Measurements from ENCODE around the gene RGS7.
"Not testable (repeated sequence)": the region's sequence is repeated elsewhere in the genome, so short reads cannot be mapped to it uniquely, and the experiment has no call there.

Gene RGS7

DNA sequence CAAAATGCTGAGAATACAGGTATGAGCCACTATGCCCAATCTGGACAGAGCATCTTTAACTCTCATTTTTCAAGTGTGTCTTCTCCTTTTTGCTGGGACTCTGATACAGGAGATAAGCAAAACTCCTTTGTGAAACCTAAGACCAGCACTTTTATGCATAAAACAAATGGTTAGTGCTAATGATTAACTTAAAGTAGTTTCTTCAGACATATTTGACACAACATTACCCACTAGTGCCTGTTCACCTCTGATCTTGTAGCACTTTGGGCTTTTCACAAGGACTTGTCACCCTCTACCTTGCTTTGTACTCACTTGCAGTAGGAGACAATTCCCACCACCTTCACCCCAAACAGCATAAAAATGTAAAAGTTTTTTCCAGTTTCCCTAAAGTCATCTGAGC, 216.3 kb downstream of the RGS7 start:
- no peak for DNase-seq (ENCODE audit: low read depth, low spot score)

- DNase-seq (ENCODE audit: low read depth, low spot score): no peak
Observed at GRCh38 chr1:241139047-241139446, 218.0 kb downstream of the RGS7 start.

- no peak for DNase-seq (ENCODE audit: low read depth, low spot score)
Observed at GRCh38 chr1:241138248-241138647, 218.8 kb downstream of the RGS7 start.

DNA sequence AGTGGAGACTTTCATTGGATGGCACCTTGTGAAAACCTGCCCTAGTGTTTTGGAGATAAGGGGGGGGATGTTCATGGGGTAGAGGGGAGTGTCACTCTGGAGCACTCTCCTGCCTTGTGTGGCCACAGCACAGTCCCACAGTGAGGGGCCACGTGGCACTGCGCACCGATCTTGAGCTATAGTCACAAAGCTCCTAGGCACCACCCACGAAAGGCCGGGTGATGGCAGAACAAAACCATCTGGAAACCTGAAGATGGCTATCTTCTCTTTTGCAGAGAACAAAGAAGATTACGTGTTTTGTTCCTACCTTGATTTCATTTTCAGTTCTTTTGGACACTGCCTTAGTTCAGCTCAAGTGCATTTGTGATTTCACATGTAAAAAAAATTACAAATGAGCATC, 220.6 kb downstream of the RGS7 start:
- no peak for DNase-seq (ENCODE audit: low read depth, low spot score)

DNA sequence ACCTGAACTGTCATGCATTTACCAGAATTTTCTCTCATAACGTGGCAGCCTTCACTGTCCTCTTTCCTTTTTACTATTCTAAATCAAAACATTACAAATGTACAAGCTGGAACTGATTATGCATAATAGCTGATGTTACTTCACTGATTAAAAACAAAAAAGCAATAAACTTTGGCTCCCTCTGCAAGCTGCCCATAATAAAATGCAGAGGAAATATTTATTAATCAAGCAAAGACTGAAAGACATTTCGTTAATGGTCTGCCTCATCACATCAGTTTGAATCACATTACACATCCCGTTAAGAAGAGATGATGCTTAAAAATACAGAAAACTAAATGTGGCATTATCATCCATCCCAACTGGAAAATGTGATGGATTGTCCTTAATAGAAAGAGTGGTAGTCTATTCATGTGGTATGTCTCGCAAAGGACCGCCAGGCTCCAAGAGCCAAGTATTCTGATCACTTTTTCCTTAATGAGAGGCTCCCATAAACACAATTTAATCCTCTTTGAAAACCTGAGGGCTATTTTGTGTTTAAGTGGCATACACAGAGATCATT, 225.3 kb downstream of the RGS7 start:
- DNase-seq (ENCODE audit: low read depth, low spot score): no peak

DNA sequence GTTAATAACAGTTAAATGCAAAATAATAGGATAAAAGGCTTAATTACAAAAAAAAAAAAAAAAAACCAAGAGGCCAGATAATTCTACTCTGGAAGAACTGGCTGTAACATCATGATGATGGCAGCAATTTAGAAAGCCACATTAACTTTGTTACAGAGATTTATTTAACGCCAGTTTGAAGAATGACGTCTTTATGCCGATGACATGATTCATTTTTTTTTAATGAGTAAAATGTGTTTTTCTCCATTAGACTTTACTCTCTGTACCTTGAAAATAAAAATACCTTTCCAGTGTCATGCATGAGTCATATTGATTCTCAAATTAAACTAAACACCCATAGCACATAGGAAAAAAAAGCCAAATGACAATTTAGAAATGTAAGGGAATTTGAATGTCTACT, 226.1 kb downstream of the RGS7 start:
- DNase-seq (ENCODE audit: low read depth, low spot score): no peak

DNA sequence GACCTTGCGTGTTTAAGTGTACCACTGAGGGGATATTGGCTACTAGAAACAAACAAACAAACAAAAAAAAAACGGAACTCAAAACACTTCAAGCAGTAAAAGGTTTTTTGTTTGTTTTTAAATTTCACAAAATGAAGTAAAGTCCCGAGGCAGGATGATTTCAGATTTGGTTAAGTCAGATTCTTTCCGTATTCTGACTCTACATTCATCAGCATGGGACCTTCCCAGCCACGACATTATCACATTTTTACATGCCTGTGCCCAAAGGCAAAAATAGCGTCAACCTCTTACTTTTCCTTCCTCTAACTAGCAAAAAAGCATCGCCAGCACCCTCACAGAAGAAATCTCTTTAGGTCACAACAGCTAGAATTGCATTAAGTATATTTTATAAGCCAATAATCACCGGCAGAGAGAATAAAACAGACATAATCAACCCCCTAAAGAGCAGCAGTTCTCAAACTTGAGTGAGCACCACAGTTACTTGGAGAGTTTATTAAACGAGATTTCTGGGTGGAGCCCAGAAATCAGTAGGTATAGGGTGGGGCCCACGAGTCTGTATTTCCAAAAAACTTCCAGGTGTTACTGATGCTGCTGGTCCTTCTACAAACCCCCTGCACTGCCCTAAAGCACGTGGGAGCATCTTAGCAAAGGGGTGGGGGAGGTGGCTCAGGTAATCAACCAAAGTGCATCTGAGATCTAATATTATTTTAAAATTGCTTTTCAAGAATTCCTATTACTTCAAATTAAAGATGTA, 227.6 kb downstream of the RGS7 start:
- no peak for DNase-seq (ENCODE audit: low read depth, low spot score)

GRCh38 chr1:241125286-241125685, 231.7 kb downstream of the RGS7 start:
- DNase-seq (ENCODE audit: low read depth, low spot score): no peak

GRCh38 chr1:241118049-241118448, 239.0 kb downstream of the RGS7 start:
- DNase-seq (ENCODE audit: low read depth, low spot score): no peak

- no peak for DNase-seq (ENCODE audit: low read depth, low spot score)
Observed at GRCh38 chr1:241115784-241116183, 241.2 kb downstream of the RGS7 start.

- no peak for DNase-seq (ENCODE audit: low read depth, low spot score)
Observed at GRCh38 chr1:241114699-241115233, 242.2 kb downstream of the RGS7 start.

DNA sequence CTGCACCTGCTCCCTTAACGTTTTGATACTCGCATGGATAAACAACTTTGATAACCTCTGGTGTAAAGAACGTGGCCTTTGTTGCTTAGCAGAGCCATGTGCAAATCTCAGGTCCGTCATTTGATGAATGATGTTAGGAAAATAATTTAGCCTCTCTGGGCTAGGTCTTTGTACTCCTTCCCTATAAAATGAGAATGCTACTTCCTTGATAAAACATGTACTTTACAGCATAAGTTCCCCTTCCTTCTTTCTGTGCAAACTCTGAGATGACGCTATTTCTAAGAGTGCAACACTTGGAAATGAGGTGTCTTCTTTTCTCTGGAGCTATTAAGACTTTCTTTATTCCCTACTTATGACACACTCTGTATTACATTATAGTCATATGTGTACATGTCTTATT, 243.4 kb downstream of the RGS7 start:
- no peak for DNase-seq (ENCODE audit: low read depth, low spot score)

DNA sequence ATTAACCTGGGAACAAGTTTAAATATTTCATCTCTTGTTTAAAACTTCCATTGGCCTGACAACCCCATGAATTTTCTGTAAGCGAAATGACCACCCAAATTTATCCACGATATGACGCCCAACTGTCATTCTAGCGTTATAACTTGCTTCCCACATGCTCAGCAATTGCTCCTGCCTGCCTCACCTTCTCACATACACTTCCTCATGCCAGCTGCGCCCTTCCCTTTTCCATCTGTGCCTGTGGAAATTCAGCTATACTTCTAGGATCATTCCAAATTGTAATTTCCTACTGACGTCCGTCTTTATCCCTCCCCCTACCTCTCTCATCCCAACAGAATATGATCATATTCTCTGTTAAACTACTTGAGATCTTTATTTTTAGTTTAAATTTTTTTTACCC, 248.0 kb downstream of the RGS7 start:
- DNase-seq (ENCODE audit: low read depth, low spot score): no peak

DNA sequence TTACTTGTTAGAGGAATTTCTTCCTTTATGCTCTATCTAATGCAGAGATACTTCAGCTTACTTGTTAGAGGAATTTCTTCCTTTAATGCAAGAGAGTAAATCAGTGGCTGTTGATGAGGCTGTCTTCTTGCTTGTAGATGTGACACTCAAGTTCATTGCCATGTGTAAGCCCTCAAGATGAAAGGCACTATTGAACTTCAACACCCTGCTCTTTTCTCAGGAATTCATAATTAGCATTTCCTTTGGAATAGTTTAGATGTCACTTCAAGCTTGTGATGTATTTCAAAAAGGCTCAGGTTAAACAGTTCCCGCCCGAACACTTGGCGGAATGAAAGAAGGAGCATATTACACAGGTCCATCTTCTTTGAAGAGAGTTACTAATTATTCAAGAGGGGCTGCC, 251.9 kb downstream of the RGS7 start:
- DNase-seq (ENCODE audit: low read depth, low spot score): no peak

- no peak for DNase-seq (ENCODE audit: low read depth, low spot score)
Observed at GRCh38 chr1:241102664-241103063, 254.3 kb downstream of the RGS7 start.

GRCh38 chr1:241101622-241102021, 255.4 kb downstream of the RGS7 start:
- no peak for DNase-seq (ENCODE audit: low read depth, low spot score)

GRCh38 chr1:241097479-241097878, 259.5 kb downstream of the RGS7 start:
- no peak for DNase-seq (ENCODE audit: low read depth, low spot score)

DNA sequence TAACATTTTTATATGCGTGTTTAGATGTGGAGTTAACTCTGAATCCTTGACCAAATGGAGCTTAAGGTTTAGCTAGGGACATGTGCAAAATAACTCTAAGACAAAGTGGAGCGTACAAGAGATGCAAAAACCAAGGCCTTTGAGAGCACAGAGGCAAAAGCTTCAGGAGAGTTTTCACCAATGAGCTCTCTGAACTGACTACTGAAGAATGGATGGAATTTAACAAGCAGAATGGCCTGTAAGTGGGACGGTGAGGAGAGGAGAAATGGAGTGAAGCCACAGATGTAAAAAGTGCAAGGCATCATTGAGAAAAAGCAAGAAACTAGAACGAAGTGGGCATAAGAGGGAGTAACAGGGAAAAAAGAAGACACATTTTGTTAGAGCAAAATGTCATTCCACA, 260.0 kb downstream of the RGS7 start:
- no peak for DNase-seq (ENCODE audit: low read depth, low spot score)

GRCh38 chr1:241095847-241096246, 261.2 kb downstream of the RGS7 start:
- DNase-seq (ENCODE audit: low read depth, low spot score): no peak

GRCh38 chr1:241090798-241091197, 266.2 kb downstream of the RGS7 start:
- DNase-seq (ENCODE audit: low read depth, low spot score): no peak

DNA sequence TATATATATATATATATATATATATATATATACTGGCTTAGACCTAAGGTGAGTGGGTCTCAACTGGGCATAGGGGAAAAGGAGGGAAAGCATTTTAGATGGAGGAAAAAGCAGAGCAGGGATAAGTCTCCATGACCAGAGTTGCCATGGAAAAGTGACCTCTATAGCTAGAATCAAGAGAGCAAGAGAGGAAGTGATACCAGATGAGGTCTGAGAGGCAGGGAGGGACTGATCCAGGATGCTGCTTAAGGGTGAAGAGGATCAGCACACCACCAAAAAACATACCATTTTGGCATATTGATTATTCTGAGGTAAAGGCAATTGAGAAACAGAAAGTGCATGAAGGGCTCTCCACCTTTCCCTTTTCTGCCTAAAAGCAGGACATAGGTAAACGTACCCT, 267.9 kb downstream of the RGS7 start:
- not testable (repeated sequence) for DNase-seq (ENCODE audit: low read depth, low spot score)

- not testable (repeated sequence) for DNase-seq (ENCODE audit: low read depth, low spot score)
Observed at GRCh38 chr1:241088075-241088474, 268.9 kb downstream of the RGS7 start.

DNA sequence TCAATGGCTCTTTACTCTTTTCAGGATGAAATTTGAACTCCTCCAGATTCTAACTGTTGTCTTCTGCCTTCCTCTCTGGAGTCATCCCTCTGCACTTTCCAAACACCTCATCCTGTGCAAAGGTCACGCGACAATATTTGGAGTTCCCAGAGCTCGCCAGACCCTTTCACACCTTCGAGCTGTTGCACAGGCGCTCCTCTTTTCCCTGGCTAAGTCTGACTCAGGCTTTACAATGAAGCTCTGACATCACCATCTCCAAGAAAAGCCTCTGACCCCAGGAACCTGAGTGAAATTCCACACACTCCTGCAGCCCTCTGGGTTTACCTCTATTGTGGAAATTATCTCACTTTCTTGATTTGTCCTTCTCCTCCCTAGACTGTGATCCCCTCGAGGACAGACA, 270.3 kb downstream of the RGS7 start:
- DNase-seq (ENCODE audit: low read depth, low spot score): no peak

All from astrocyte of the hippocampus (primary cell).